GM19468 (cell line): ENCODE data around the gene KCNAB2.
"Not testable (repeated sequence)": the region's sequence is repeated elsewhere in the genome, so short reads cannot be mapped to it uniquely, and the experiment has no call there.

Source experiments
- ATAC-seq: cut with Tn5 transposase; IDR thresholded peaks from one replicate; pipeline ENCODE4 v1.9.1; 2021; ENCODE audit warnings: mild to moderate bottlenecking, moderate library complexity, moderate number of reproducible peaks; ENCODE audit not compliant: unreplicated experiment; ENCODE audit errors: extremely low read depth

The KCNAB2 gene

GRCh38 chr1:6009120-6010040, 36.3 kb upstream of the KCNAB2 start:
- ATAC-seq = no peak

- ATAC-seq = no peak
Measured at GRCh38 chr1:6010554-6010953, 35.1 kb upstream of the KCNAB2 start.

GRCh38 chr1:6011161-6011945, 34.3 kb upstream of the KCNAB2 start:
- no peak for ATAC-seq

DNA sequence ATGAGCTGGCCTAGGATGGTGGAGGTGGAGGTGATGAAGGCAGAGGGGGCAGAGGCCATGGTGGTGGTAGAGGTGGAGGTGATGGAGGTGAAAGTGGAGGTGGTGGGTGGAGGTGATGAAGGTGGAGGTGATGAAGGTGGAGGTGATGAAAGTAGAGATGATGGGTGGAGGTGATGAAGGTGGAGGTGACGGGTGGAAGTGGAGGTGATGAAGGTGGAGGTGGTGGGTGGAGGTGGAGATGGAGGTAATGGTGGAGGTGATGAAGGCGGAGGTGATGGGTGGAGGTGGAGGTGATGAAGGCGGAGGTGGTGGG, 33.8 kb upstream of the KCNAB2 start:
- no peak for ATAC-seq

DNA sequence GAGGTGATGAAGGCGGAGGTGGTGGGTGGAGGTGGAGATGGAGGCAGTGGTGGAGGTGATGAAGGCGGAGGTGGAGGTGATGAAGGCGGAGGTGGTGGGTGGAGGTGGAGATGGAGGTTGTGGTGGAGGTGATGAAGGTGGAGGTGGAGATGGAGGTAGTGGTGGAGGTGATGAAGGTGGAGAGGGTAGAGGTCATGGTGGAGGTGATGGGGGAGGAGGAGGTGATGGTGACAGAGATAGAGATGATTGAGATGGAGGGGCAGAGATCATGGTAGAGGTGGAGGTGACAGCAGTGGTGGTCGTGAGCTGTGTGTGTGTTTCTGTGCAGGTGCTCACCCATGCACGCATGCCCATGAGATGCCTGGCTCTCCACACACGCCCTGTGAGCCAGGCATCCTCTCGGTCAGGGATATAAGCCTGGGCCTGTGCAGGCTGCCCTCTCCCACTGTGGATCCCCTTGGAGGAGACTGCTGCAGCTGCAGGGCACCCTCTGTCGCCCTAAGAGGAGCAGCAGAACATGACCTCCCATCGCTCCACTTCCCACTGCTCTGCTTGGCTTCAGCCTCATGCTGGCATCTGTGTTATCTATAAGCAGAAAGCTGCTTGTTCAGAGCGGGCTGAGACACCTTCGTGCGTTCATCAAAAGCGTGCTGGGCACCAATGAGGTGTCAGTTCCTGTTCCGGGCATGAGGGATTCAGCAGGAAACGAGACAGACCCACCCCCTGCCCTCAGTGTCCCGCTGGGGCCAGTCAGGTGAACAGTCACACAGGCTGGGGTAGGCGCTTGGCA, 33.0 kb upstream of the KCNAB2 start:
- ATAC-seq = no peak

- ATAC-seq = no peak
Measured at GRCh38 chr1:6013491-6013890, 32.2 kb upstream of the KCNAB2 start.

DNA sequence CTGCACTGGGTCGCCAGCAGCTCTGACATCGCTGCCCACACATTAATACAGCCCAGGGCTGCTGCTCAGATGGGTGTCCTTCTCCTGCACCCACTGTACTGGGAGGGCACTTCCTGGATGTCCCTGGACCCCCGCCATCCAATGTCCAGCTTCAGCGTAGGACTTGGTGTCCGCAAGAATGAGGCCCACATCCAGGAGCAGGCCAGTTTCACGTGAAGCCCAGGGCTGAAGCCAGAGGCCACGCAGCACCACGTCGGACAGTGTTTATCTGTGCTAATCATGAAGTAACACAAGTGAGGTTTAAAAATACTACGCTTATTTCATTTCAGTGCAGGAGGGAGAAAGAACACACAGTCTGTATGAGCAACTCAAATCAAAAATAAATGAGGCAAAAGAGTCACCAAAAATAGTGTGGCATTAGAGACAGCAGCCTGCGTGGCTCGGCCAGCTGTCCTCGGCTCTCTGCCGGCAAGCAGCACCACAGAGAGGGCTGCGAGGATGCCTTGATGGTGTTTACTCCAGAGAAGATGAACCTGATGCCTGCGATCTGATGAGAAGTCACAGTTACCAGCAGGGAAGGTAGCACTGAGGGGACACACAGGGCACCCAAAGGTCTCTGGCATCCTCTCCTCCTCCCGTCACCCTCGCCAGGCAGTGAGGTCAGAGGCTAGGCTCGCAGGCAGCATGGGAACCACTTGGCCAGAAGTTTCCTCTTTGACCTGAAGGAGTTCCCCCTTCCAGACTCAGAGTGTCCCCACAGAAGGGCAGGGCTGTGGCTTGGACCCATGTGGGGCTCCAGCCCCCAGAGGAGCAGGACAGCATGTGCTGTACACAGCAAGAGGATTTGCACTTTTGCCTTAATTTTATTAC, 31.3 kb upstream of the KCNAB2 start:
- no peak for ATAC-seq

GRCh38 chr1:6016191-6016865, 29.4 kb upstream of the KCNAB2 start:
- no peak for ATAC-seq

GRCh38 chr1:6017654-6018053, 28.0 kb upstream of the KCNAB2 start:
- ATAC-seq = not testable (repeated sequence)

DNA sequence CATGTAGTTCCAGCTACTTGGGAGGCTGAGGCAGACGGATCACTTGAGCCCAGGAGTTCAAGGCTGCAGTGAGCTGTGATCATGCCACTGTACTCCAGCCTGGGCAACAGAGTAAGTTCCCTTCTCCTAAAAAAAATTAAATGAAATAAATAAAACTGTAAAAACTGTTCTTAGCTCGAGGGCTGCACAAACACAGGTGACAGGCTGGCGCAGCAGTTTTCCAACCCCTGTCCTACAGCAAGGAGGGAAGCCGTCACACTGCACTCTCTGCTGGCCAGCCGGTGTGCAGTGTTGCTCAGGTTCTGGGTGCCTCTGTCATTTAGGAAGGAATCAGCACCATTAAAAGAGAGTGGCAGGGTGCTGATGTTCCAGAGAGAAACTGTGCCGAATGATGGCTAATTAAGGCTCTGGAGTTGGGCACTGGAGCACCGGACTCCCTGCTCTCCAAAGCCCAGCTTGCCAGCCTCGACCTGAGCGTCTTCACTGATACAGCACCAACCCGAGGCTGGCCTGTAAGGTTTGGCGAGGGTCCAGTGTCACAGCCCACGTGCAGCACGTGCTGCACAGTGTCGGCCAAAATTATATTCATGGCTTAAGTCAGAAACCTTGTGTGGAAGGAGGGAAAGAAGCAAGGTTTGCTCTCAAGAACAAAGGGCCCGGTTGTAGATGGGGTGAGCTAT, 26.4 kb upstream of the KCNAB2 start:
- no peak for ATAC-seq

GRCh38 chr1:6022193-6022592, 23.5 kb upstream of the KCNAB2 start:
- no peak for ATAC-seq

DNA sequence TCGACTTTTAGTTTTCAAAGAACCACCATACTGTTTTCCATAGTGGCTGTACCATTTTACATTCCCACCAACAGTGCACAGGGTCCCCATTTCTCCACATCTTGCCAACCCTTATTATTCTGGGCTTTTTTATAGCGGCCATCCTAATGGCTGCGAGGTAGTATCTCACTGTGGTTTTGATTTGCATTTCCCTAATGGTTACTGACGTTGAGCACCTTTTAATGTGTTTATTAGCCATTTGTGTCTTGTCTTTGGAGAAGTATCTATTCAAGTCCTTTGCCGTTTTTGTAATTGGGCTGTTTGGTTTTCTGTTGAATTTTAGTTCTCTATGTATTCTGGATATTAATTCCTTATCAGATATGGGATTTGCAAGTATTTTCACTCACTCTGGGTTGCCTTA, 22.3 kb upstream of the KCNAB2 start:
- no peak for ATAC-seq

GRCh38 chr1:6024376-6024775, 21.3 kb upstream of the KCNAB2 start:
- no peak for ATAC-seq

DNA sequence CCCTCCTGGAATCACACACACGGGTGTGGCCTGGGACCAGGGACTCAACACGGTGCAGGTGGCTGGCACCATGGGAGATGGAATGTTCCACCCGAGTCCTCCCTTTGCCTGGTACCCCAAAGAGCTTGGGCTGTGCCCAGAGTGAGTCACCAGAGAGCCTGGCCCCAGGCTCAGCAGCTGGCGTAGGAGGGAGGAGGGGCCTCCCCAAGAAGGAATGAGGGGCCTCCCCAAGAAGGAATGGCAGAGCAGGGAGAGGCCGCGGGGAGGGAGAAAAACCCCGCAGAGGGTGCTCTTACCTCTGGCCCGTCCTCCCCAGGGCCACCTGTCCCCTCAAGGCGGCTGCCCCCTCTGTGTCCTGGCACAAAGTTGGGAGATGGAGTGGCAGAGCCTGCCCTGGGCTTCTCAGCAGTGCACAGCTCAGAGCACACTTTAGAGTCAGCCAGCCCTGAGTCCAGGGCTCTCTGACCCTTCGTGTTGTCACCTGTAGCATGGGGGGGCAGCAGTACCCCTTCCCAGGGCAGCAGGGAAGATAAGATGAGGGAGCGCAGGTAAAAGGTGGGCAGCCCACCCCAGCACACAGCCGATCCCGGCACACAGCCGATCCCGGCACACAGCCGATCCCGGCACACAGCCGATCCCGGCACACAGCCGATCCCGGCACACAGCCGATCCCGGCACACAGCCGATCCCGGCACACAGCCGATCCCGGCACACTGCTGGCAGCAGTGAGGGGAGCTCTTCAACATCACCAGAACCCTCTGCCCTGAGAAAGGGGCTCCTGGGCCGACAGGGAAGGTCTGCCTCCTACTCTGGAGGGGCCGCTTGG, 20.2 kb upstream of the KCNAB2 start:
- no peak for ATAC-seq

- ATAC-seq = peak; percentile 70
Measured at GRCh38 chr1:6026095-6026809, 19.4 kb upstream of the KCNAB2 start.

- no peak for ATAC-seq
Measured at GRCh38 chr1:6027591-6027990, 18.1 kb upstream of the KCNAB2 start.
